Loucy (cell line): ENCODE measurements around the gene CS.

Experiments used
- CTCF ChIP-seq: fragments of 200-600 bp; sonication (generic); conservative IDR thresholded peaks from 2 replicates; pipeline ENCODE4 v1.5.1; 2014; ENCODE audit warnings: mild to moderate bottlenecking, antibody characterized with exemption, low read length
- EZH2phosphoT487 ChIP-seq: fragments of 200-600 bp; IDR thresholded peaks from 2 replicates; pipeline ENCODE4 v1.6.1; 2018; ENCODE audit warnings: antibody characterized with exemption, mild to moderate bottlenecking, moderate library complexity, borderline replicate concordance

DNA sequence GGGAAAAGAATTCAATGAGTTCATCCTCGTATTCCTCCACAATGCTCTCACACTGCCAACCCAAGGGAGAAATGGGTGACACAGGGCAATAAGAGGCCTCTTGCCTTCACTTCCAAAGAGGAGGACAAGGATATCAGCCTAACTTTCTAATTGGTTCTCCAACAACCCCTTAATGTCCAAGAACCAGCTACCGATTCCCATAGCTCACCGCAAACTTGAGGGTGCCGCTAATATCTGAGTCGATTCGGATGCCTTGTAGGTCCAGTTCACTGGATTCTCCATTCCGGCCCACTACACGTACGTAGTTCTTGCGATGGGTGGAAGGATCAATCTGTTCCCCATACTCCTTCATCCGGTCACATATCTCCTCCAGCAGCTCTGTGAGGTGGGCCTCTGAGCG lies 10.9 kb upstream of the CS start:
- no peak for TF ChIP-seq CTCF
- TF ChIP-seq EZH2phosphoT487, result no peak
